HCT116 (cell line): ENCODE measurements around the gene TBC1D17. TPM values are rescaled to one million over a fixed set of nuclear protein-coding genes. Genes with fewer than 3 reads are reported as not detected.

Experiments used
- ATAC-seq: fragments of 200-7000 bp; cut with Tn5 transposase; 2 replicates; pipeline ENCODE4 v1.9.1; 2020; ENCODE audit warnings: mild to moderate bottlenecking, moderate library complexity
- BruUV-seq: library from RNA; stranded (reverse); fragments of 400-500 nt; replicated peaks from 2 replicates; lab custom pipeline; 2021; lab: Mats Ljungman, UMichigan
- CTCF ChIA-PET: fragments of 300-600 bp; sonication (Branson Sonifier 250); formaldehyde crosslinking; loops from one replicate; lab custom pipeline; 2021; ENCODE audit warnings: antibody characterized with exemption; lab: Charles Lee
- POLR2A ChIA-PET: fragments of 300-600, 350-600 bp; sonication (Branson Sonifier 250); formaldehyde crosslinking; loops from one replicate; lab custom pipeline; 2021; ENCODE audit warnings: antibody characterized with exemption; lab: Charles Lee
- RAD21 ChIA-PET, 2 experiments: fragments of 300-600 bp; sonication (Branson Sonifier 250); formaldehyde crosslinking; loops; one replicate each; lab custom pipeline; 2023; ENCODE audit warnings: low total read pairs in 2 of 2; ENCODE audit not compliant: uncharacterized antibody in 2 of 2, unreplicated experiment in 2 of 2, low non-redundant PET in 1 of 2; lab: Charles Lee
- DNase-seq: peaks from one replicate; pipeline ENCODE4 v3.0.0-alpha.2; 2010; ENCODE audit warnings: low read depth, low spot score
- H2AFZ ChIP-seq: fragments of 200-600 bp; shearing (Covaris generic), sonication (generic); 2 replicates; pipeline ENCODE4 v1.6.1; 2017; ENCODE audit warnings: low read depth, mixed run types, mixed read lengths, antibody characterized with exemption, low read length; ENCODE audit not compliant: poor library complexity, severe bottlenecking
- H3K27ac ChIP-seq: 2 replicates; pipeline ENCODE4 v1.5.1; 2012; ENCODE audit warnings: low read depth, low read length
- H3K27me3 ChIP-seq: fragments of 200-600 bp; sonication (generic); 2 replicates; pipeline ENCODE4 v1.6.1; 2016; ENCODE audit warnings: mixed run types, low read length, mixed read lengths; ENCODE audit not compliant: insufficient read depth
- H3K36me3 ChIP-seq, 2 experiments: fragments of 200-500 bp in 1 of 2; fragments of 200-600 bp in 1 of 2; sonication (Bioruptor generic) in 1 of 2; sonication (generic) in 1 of 2; 2 replicates each; pipeline versions ENCODE4 v1.5.1 to v1.6.1; 2014 to 2016; ENCODE audit warnings: low read length in 2 of 2, inconsistent platforms in 1 of 2, mixed read lengths in 1 of 2, mixed run types in 1 of 2; ENCODE audit not compliant: insufficient read depth in 2 of 2, control insufficient read depth in 1 of 2
- H3K4me1 ChIP-seq, 2 experiments: fragments of 200-600 bp in 1 of 2; sonication (generic) in 1 of 2; 2 replicates each; pipeline versions ENCODE4 v1.5.1 to v1.6.1; 2012 to 2017; ENCODE audit warnings: low read length in 2 of 2, inconsistent platforms in 1 of 2, mild to moderate bottlenecking in 1 of 2, mixed read lengths in 1 of 2, mixed run types in 1 of 2, moderate library complexity in 1 of 2; ENCODE audit not compliant: insufficient read depth in 2 of 2, control insufficient read depth in 1 of 2
- H3K4me2 ChIP-seq: fragments of 200-600 bp; sonication (generic); 2 replicates; pipeline ENCODE4 v1.6.1; 2017; ENCODE audit warnings: mixed run types, low read length, mixed read lengths
- H3K4me3 ChIP-seq, 2 experiments: fragments of 200-600 bp in 1 of 2; sonication (generic) in 1 of 2; replicated peaks in 1 of 2; 2 replicates each; pipeline ENCODE4 v1.5.1; 2011 to 2016; ENCODE audit warnings: low read length in 2 of 2, control low read depth in 1 of 2, low read depth in 1 of 2, mild to moderate bottlenecking in 1 of 2, mixed read lengths in 1 of 2, mixed run types in 1 of 2
- H3K79me2 ChIP-seq: fragments of 200-600 bp; sonication (generic); 2 replicates; pipeline ENCODE4 v1.6.1; 2017; ENCODE audit warnings: mild to moderate bottlenecking, mixed run types, low read length, moderate library complexity, mixed read lengths; ENCODE audit not compliant: insufficient read depth
- H3K9ac ChIP-seq: fragments of 200-600 bp; sonication (generic); 2 replicates; pipeline ENCODE4 v1.6.1; 2016; ENCODE audit warnings: low read length, mixed read lengths
- H3K9me2 ChIP-seq: fragments of 200-600 bp; sonication (generic), shearing (Covaris generic); 2 replicates; pipeline ENCODE4 v1.6.1; 2017; ENCODE audit warnings: mixed run types, mild to moderate bottlenecking, moderate library complexity; ENCODE audit not compliant: insufficient read depth
- H3K9me3 ChIP-seq, 2 experiments: fragments of 200-500 bp in 1 of 2; fragments of 200-600 bp in 1 of 2; sonication (Bioruptor generic) in 1 of 2; sonication (generic) in 1 of 2; 2 replicates each; pipeline ENCODE4 v1.6.1; 2014 to 2017; ENCODE audit warnings: low read length in 2 of 2, mixed read lengths in 2 of 2, inconsistent platforms in 1 of 2, low read depth in 1 of 2, mild to moderate bottlenecking in 1 of 2, mixed run types in 1 of 2, moderate library complexity in 1 of 2; ENCODE audit not compliant: control insufficient read depth in 1 of 2, insufficient read depth in 1 of 2
- H4K20me1 ChIP-seq: fragments of 200-600 bp; sonication (generic), shearing (Covaris generic); 2 replicates; pipeline ENCODE4 v1.6.1; 2017; ENCODE audit warnings: mixed run types, mild to moderate bottlenecking, moderate library complexity; ENCODE audit not compliant: insufficient read depth
- FOSL1 ChIP-seq: IDR thresholded peaks from 2 replicates; pipeline ENCODE4 v1.6.1; 2012; ENCODE audit warnings: low read depth
- ZNF274 ChIP-seq: fragments of 200-500 bp; sonication (Bioruptor generic); IDR thresholded peaks from 2 replicates; pipeline ENCODE4 v1.6.1; 2014; ENCODE audit warnings: mild to moderate bottlenecking, low read depth, low read length, inconsistent platforms
- intact Hi-C: fragments of 100-400 bp; cut with micrococcal nuclease; formaldehyde crosslinking; loops from 2 replicates; pipeline ENCODE4 v1.10.0; 2022
- total RNA-seq: library from RNA; stranded (reverse); gene quantifications from one replicate; pipeline ENCODE4 v1.2.1, GENCODE V29; 2021; ENCODE audit not compliant: unreplicated experiment
- TF ChIP-seq, protein P1 (sequence below): IDR thresholded peaks from 2 replicates; pipeline ENCODE4 v1.6.1; 2012; ENCODE audit warnings: low read depth

The TBC1D17 gene
- total RNA-seq, 1 experiment from 2014 or later, result 32.9 TPM

DNA sequence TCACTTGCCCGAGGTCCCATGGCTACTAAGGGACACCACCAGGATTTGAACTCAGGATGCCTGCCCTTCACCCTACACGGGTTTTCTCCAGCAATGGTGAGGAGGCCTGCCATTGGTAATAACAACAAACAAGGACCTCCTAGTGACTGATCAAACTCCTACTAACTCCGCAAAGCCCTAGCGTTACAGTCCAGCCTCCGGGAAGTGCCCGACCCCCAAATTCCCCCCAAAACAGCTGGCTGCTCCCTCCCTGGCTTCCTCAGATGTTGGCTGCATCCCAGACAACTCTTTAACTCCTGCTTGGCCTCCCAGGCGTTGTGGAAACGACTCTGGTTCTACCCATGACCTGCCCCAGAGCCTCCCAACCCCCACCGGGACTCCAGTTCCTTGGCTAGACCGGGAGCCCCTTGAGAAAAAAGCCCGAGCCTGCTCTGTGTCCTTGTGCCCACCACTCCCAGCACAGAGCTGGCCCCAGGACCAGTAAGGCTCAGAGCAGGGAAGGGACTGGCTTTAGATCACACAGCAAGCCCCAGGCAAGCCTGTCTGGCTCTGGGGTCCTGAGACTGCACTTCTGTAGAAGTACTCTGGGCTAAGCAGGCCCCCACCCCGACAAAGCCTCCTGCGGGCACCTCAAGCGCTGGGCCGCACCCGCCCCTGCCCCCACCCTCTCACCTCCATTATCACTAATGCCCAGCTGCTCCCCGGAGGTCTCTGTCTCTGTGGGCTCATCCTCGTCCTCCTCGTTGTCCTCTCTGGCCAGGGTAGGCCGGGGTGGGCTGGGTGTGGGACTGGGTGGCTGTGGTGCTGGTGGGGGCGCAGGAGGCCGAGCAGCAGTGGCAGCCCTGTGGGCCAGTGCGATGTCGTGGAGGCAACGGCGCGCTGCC lies 5.0 kb upstream of the TBC1D17 start:
- DNase-seq (no peak), ATAC-seq (no peak)
- Histone ChIP-seq H3K4me1 (peaks cover 21 to 46% of the 10 kb centered on the region in 2 experiments; a peak in 3 of 4 replicates), H3K79me2 (peaks cover 26% of the 10 kb centered on the region), H3K4me2 (no peak overlapping the region), H3K27me3 (no peaks in the 10 kb centered on the region), H3K9ac (no peak overlapping the region), H4K20me1 (no peaks in the 10 kb centered on the region), H3K36me3 (peaks cover 0 to 9% of the 10 kb centered on the region in 2 experiments; a peak in 1 of 4 replicates), H2AFZ (no peak overlapping the region), H3K9me3 (no peaks in the 10 kb centered on the region), H3K9me2 (no peaks in the 10 kb centered on the region), H3K27ac (0 out of 2 replicates have a peak overlapping the region, but pooled peaks have one; percentile 20), H3K4me3 (no peak overlapping the region)
- BruUV-seq, result no TSS peak
- RAD21 ChIA-PET, result no interaction called here
- POLR2A ChIA-PET, result interaction anchor here (0.6 kb wide), 1 partner anchor 365 kb away, joined by 3 read pairs; no protein-coding TSS in a partner anchor
- intact Hi-C loops, result no loop called here
- no peak for TF ChIP-seq ZNF274
- TF ChIP-seq FOSL1, result no peak
- TF ChIP-seq, protein P1, sequence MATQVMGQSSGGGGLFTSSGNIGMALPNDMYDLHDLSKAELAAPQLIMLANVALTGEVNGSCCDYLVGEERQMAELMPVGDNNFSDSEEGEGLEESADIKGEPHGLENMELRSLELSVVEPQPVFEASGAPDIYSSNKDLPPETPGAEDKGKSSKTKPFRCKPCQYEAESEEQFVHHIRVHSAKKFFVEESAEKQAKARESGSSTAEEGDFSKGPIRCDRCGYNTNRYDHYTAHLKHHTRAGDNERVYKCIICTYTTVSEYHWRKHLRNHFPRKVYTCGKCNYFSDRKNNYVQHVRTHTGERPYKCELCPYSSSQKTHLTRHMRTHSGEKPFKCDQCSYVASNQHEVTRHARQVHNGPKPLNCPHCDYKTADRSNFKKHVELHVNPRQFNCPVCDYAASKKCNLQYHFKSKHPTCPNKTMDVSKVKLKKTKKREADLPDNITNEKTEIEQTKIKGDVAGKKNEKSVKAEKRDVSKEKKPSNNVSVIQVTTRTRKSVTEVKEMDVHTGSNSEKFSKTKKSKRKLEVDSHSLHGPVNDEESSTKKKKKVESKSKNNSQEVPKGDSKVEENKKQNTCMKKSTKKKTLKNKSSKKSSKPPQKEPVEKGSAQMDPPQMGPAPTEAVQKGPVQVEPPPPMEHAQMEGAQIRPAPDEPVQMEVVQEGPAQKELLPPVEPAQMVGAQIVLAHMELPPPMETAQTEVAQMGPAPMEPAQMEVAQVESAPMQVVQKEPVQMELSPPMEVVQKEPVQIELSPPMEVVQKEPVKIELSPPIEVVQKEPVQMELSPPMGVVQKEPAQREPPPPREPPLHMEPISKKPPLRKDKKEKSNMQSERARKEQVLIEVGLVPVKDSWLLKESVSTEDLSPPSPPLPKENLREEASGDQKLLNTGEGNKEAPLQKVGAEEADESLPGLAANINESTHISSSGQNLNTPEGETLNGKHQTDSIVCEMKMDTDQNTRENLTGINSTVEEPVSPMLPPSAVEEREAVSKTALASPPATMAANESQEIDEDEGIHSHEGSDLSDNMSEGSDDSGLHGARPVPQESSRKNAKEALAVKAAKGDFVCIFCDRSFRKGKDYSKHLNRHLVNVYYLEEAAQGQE, result no peak
- CTCF ChIA-PET, result no interaction called here
